Testis (tissue), 3 donors: ENCODE data around the gene PIBF1. TPM values are rescaled to one million over a fixed set of nuclear protein-coding genes. Genes with fewer than 3 reads are reported as not detected.

Experiments
- DNase-seq: peaks from one replicate; pipeline ENCODE4 v3.0.0-alpha.2; 2019
- H3K27ac ChIP-seq, 2 donors: fragments of 200-600 bp; sonication (generic); one replicate each; pipeline ENCODE4 v1.5.1; 2019
- H3K27me3 ChIP-seq: fragments of 200-600 bp; sonication (generic); one replicate; pipeline ENCODE4 v1.5.1; 2019
- H3K36me3 ChIP-seq: fragments of 200-600 bp; sonication (generic); one replicate; pipeline ENCODE4 v1.5.1; 2017; ENCODE audit warnings: low read depth; ENCODE audit errors: missing control alignments
- H3K4me1 ChIP-seq: fragments of 200-600 bp; sonication (generic); one replicate; pipeline ENCODE4 v1.5.1; 2019
- H3K4me3 ChIP-seq, 2 donors: fragments of 200-600 bp; sonication (generic); one replicate each; pipeline ENCODE4 v1.5.1; 2017 to 2019
- H3K9me3 ChIP-seq: fragments of 200-600 bp; sonication (generic); one replicate; pipeline ENCODE4 v1.5.1; 2017
- POLR2A ChIP-seq: fragments of 450-650 bp; IDR thresholded peaks from one replicate; pipeline ENCODE4 v1.6.1; 2017; ENCODE audit warnings: antibody characterized with exemption, mild to moderate bottlenecking, moderate library complexity
- WGBS, 2 donors: methylation state at CpG; one replicate each; pipeline ENCODE4 v1.1.5; 2018; 5-methylcytosine and 5-hydroxymethylcytosine counted together
- intact Hi-C: fragments of 100-400 bp; cut with DNase I; formaldehyde crosslinking; loops from one replicate; pipeline ENCODE4 v1.15.1; 2023; ENCODE audit warnings: low total_unique reads
- polyA plus RNA-seq: library from polyadenylated mRNA; stranded (reverse); fragments of 350-450 nt; fragmentation: Illumina TruSeq; extraction: RNeasy Lipid Tissue Mini Kit (QIAGEN cat#74804); gene quantifications from one replicate; pipeline ENCODE4 v1.2.3, GENCODE V29; 2014; ENCODE audit warnings: low read depth, low replicate concordance; ENCODE audit not compliant: insufficient read depth
- total RNA-seq, 2 donors: library from RNA; depleted of rRNA; stranded (reverse); fragments of >200 nt; gene quantifications; one replicate each; pipeline ENCODE4 v1.2.3, GENCODE V29; 2016
- TF ChIP-seq, protein P1 (sequence below), 3 experiments: fragments of 450-650 bp in 2 of 3; fragments of 200-600 bp in 1 of 3; sonication (generic) in 1 of 3; IDR thresholded peaks; one replicate each; pipeline ENCODE4 v1.5.1; 2016 to 2019; ENCODE audit warnings: antibody characterized with exemption in 3 of 3, mild to moderate bottlenecking in 2 of 3, moderate library complexity in 1 of 3

Gene PIBF1
- total and polyA plus RNA-seq, 3 donors from 2014 or later = 22.5 to 37.2 (median 24.6) TPM

DNA sequence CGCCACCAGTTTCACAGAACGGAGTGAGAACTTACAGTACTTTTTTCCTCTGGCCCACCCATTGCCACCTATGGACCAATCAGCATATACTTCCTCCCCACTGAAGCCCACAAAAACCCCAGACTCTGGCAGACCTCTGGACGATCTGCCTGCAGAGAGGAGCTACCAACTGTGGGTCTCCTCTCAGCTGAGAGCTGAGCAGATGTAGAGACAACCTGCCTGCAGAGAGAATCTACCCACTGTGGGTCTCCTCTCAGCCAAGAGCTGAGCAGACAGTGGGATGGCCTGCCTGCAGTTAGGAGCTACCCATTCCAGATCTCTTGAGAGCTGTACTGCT lies 69.7 kb downstream of the PIBF1 start:
- 57 to 95% methylated on average over 1 to 3 of the region's 3 CpGs for WGBS, 2 donors
- no peaks in the 10 kb centered on the region for H3K9me3 ChIP-seq
- TF ChIP-seq, protein P1, sequence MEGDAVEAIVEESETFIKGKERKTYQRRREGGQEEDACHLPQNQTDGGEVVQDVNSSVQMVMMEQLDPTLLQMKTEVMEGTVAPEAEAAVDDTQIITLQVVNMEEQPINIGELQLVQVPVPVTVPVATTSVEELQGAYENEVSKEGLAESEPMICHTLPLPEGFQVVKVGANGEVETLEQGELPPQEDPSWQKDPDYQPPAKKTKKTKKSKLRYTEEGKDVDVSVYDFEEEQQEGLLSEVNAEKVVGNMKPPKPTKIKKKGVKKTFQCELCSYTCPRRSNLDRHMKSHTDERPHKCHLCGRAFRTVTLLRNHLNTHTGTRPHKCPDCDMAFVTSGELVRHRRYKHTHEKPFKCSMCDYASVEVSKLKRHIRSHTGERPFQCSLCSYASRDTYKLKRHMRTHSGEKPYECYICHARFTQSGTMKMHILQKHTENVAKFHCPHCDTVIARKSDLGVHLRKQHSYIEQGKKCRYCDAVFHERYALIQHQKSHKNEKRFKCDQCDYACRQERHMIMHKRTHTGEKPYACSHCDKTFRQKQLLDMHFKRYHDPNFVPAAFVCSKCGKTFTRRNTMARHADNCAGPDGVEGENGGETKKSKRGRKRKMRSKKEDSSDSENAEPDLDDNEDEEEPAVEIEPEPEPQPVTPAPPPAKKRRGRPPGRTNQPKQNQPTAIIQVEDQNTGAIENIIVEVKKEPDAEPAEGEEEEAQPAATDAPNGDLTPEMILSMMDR (IDR thresholded peaks at IDR 0.05) = no peak
- no peak for TF ChIP-seq POLR2A
- H3K4me3 ChIP-seq = no peak overlapping the region
- H3K4me1 ChIP-seq = no peaks in the 10 kb centered on the region
- intact Hi-C loops = no loop called here
- no peaks in the 10 kb centered on the region for H3K36me3 ChIP-seq
- DNase-seq = no peak
- no peak overlapping the region for H3K27ac ChIP-seq
- no peaks in the 10 kb centered on the region for H3K27me3 ChIP-seq

DNA sequence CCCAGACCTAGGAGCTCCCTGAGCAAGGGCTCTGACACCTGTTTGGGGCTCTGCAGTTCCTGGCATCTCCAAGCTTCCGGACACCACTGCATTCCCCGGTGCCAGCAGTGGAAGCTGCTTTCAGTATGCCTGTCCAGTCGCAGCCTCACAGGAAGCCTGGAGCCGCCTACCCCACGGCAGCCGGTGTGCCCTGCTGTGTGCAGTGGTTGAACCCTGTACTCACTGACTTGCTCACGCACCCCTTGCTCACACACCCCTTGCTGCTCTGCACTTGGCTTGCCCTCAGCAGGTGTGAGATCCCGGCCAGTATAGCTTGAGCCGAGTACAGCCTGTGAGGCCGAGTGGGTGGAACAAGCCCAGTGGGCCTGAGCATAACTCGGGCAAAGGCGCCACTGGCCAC lies 70.3 kb downstream of the PIBF1 start:
- WGBS, 2 donors = 96 to 97% methylated on average over 3 to 12 of the region's 12 CpGs
- no peaks in the 10 kb centered on the region for H3K9me3 ChIP-seq
- H3K27me3 ChIP-seq = no peaks in the 10 kb centered on the region
- TF ChIP-seq, protein P1 (IDR thresholded peaks at IDR 0.05) = no peak
- TF ChIP-seq POLR2A = no peak
- no peaks in the 10 kb centered on the region for H3K4me1 ChIP-seq
- no peak overlapping the region for H3K4me3 ChIP-seq
- H3K36me3 ChIP-seq = no peaks in the 10 kb centered on the region
- intact Hi-C loops = no loop called here
- no peak overlapping the region for H3K27ac ChIP-seq
- no peak for DNase-seq

DNA sequence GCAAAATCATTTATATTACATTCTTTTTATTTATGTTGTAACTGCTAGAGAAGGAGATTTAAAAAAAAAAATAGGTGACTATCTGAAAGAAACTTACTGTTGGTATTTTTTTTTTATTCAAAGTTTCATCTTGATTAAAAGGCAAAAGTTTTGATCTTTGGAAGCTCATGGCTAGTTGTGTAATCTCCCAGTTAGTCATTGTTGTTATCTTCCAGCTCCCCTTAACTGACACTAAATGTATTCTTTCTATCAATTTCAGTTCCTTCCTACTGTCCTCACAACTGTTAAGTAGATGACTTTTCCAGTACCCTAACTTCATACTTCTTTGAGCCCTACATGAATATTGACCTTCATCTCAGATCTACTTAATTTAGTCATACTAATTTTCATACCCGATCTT lies 71.1 kb downstream of the PIBF1 start:
- Histone ChIP-seq H3K4me3 (no peak overlapping the region), H3K27ac (no peak overlapping the region), H3K27me3 (no peaks in the 10 kb centered on the region), H3K36me3 (no peaks in the 10 kb centered on the region), H3K9me3 (no peaks in the 10 kb centered on the region), H3K4me1 (no peaks in the 10 kb centered on the region)
- WGBS, 2 donors = 95 to 100% methylated on average over 1 of the region's 1 CpG
- intact Hi-C loops = no loop called here
- TF ChIP-seq, protein P1 (IDR thresholded peaks at IDR 0.05) = no peak
- TF ChIP-seq POLR2A = no peak
- no peak for DNase-seq

DNA sequence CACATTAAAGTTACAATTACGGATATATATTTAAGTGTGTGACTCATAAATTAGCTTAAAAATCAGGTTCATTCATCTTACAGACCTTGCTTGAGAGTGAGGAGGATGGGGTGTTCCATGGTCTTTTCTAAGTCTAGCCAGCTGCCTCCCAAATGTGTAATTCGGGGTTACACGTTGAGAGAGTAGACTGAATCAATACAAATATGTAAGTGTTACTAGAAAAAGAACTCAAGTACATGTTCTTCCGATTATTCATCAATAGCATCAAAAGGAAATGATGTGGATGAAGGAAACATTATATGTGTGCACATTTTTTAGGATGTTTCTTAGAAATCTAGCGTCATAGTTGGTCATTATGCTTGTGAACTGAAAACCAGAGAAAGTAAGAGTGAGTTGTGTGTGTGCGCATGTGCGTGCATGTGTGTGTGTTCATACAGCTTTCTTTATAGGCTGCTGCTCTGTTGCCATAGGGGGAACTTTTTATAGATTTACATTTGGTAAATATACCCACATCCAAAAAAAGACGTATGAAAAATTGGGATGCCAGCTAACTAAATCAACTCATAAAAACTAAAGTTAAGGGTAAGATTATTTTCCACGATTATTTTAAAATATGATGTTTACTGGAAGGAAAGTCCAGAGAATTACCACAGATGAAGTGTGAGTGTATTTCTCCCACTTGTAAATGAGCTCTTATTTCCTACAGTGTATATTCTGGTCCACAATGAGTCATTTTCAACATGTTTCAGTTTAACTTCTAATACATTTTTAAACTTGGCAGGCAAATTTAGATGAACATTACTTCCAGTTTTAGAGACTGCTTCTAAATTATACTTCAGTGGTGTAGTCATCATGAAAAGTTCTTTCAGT lies 82.4 kb downstream of the PIBF1 start:
- Histone ChIP-seq H3K27ac (no peak overlapping the region), H3K36me3 (no peaks in the 10 kb centered on the region), H3K4me1 (no peaks in the 10 kb centered on the region), H3K27me3 (no peaks in the 10 kb centered on the region), H3K4me3 (no peak overlapping the region), H3K9me3 (no peaks in the 10 kb centered on the region)
- no peak for TF ChIP-seq POLR2A
- TF ChIP-seq, protein P1 (IDR thresholded peaks at IDR 0.05) = no peak
- intact Hi-C loops = no loop called here
- 91 to 92% methylated on average over 9 of the region's 9 CpGs for WGBS, 2 donors
- DNase-seq = no peak

DNA sequence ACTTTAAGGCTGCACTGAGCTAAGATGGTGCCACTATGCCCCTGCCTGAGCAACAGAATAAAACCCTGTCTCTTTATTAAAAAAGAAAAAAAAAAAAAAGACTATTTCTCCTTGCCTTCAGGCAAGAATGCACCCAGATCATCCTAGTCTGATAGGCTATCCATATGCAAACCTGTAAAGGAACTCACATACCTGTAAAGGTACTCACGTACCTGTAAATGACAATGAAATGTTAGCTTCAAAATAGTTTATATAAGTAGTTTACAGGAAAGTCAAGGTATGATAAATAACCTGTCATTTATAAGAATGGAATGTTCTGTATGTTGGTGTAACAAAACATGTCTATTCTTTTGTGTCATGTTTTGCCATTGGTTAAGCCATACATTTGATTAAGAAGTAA lies 86.3 kb downstream of the PIBF1 start:
- Histone ChIP-seq H3K9me3 (no peaks in the 10 kb centered on the region), H3K27ac (no peak overlapping the region), H3K27me3 (no peaks in the 10 kb centered on the region), H3K36me3 (no peaks in the 10 kb centered on the region), H3K4me1 (no peaks in the 10 kb centered on the region), H3K4me3 (no peak overlapping the region)
- 94 to 97% methylated on average over 1 of the region's 1 CpG for WGBS, 2 donors
- no peak for DNase-seq
- TF ChIP-seq POLR2A = no peak
- TF ChIP-seq, protein P1 (IDR thresholded peaks at IDR 0.05) = no peak
- intact Hi-C loops = no loop called here
